DMS153 treated with DMSO at 0.1 percent for 48 hours (cell line): ENCODE results near the gene RPL18.

Experiments
- DNase-seq: peaks from one replicate; lab custom pipeline; 2025; ENCODE audit not compliant: unreplicated experiment; lab: John Stamatoyannopoulos, UW

Gene RPL18

DNA sequence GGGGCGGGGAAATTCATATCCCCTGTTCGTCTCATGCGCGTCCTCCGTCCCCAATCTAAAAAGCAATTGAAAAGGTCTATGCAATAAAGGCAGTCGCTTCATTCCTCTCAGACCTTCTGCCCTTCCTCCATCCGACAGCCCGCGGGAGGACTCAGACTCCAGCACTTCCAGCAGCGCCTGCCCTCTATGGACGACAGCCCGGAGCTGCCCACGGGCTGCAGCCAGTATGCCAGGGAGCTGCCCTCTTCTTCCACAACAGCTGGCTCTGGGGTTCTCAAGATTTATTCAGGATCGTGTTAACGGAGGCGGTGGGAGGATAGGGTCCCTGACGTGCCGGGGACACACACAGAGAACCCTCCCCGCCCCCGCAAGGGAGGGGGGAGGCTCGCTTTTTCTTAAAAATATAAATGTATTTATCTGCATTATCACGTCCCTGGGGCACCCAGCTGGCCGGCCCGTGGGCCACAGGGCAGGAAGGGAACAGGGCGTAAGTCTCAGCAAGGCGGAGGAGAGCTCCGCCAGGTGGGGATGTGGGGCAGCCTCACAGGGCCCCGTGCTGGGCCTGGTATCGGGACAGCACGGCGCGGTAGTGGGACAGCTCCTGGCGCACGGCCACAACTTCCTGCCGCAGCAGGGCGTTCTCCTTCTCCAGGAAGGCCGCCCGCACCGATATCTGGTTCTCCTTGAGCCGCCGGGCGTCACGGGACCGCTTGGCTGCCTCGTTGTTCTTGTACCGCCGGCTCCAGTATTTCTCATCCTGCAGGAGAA, 11.5 kb upstream of the RPL18 start:
- DNase-seq, result no peak

DNA sequence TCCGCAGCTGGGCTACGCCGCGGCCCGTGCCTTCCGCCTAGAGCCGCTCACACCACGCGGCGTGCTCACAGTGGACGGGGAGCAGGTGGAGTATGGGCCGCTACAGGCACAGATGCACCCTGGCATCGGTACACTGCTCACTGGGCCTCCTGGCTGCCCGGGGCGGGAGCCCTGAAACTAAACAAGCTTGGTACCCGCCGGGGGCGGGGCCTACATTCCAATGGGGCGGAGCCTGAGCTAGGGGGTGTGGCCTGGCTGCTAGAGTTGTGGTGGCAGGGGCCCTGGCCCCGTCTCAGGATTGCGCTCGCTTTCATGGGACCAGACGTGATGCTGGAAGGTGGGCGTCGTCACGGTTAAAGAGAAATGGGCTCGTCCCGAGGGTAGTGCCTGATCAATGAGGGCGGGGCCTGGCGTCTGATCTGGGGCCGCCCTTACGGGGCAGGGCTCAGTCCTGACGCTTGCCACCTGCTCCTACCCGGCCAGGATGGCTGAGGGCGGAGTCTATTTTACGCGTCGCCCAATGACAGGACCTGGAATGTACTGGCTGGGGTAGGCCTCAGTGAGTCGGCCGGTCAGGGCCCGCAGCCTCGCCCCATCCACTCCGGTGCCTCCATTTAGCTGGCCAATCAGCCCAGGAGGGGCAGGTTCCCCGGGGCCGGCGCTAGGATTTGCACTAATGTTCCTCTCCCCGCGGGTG, 10.8 kb upstream of the RPL18 start:
- DNase-seq, result peak; percentile 86

DNA sequence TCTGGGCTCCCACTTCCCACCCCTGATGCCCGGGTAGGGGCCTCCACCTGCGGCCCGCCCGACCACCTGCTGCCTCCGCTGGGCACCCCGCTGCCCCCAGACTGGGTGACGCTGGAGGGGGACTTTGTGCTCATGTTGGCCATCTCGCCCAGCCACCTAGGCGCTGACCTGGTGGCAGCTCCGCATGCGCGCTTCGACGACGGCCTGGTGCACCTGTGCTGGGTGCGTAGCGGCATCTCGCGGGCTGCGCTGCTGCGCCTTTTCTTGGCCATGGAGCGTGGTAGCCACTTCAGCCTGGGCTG, 10.3 kb upstream of the RPL18 start:
- no peak for DNase-seq

DNA sequence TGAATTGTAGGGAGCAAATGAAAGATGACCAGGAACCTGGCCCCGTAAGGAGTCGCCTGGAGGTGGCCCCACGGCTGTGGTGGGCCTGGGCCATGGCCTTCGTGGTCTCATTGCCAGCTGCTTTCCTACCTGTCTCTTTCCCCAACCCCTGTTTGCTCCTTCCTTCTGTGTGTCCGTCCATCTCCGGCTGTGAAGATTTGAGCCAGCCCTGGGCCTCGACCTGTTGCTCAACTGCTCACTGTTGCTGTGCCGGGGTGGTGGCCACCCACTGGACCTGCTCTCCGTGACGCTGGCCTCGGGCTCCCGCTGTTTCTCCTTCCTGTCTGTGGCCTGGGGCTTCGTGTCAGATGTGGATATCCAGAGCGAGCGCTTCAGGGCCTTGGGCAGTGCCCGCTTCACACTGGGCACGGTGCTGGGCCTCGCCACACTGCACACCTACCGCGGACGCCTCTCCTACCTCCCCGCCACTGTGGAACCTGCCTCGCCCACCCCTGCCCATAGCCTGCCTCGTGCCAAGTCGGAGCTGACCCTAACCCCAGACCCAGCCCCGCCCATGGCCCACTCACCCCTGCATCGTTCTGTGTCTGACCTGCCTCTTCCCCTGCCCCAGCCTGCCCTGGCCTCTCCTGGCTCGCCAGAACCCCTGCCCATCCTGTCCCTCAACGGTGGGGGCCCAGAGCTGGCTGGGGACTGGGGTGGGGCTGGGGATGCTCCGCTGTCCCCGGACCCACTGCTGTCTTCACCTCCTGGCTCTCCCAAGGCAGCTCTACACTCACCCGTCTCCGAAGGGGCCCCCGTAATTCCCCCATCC, 9.7 kb upstream of the RPL18 start:
- DNase-seq, result no peak

DNA sequence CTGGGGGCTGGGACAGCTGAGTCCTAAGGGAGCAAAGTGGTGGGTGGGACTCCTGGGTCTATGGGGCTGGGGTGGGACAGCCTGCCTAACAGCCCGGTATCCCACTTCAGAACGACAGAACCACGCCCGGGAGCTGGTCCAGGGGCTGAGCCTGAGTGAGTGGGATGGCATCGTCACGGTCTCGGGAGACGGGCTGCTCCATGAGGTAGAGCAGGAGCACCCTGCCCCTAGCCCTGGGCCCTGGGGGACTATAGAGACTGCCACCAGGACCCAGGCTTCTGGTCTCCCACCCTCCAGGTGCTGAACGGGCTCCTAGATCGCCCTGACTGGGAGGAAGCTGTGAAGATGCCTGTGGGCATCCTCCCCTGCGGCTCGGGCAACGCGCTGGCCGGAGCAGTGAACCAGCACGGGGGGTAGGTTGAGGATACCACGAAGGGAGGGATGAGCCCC, 8.9 kb upstream of the RPL18 start:
- DNase-seq, result no peak

DNA sequence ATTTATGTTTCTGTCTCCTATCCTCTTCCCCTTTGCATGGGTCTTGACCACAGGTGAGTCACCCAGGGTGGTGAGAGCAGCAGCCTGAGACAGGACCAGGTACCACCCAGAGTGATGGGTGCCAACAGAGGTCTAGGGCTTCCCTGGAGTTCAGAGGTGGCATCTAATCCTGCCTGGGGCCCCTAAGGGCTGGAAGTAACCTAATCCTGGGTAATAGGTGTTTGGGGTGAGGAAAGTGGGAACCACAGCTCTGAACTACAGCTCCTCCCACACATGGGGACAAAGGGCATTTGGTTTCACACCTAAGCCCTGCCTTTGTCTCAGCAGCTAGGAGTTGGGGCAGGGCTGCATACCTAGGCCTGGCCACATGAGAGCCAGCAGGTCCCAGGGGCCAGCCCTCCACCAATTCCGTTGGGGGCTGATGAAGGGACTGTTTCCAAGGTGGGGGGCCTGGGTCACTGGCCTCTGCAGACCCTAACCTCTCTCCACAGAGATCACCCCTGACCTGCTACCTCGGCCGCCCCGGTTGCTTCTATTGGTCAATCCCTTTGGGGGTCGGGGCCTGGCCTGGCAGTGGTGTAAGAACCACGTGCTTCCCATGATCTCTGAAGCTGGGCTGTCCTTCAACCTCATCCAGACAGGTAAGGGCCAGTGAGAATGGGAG, 8.4 kb upstream of the RPL18 start:
- no peak for DNase-seq

DNA sequence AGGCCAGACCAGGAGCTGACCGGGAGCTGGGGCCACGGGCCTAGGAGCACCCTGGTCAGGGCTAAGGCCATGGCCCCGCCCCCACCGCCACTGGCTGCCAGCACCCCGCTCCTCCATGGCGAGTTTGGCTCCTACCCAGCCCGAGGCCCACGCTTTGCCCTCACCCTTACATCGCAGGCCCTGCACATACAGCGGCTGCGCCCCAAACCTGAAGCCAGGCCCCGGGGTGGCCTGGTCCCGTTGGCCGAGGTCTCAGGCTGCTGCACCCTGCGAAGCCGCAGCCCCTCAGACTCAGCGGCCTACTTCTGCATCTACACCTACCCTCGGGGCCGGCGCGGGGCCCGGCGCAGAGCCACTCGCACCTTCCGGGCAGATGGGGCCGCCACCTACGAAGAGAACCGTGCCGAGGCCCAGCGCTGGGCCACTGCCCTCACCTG, 6.9 kb upstream of the RPL18 start:
- DNase-seq, result no peak

DNA sequence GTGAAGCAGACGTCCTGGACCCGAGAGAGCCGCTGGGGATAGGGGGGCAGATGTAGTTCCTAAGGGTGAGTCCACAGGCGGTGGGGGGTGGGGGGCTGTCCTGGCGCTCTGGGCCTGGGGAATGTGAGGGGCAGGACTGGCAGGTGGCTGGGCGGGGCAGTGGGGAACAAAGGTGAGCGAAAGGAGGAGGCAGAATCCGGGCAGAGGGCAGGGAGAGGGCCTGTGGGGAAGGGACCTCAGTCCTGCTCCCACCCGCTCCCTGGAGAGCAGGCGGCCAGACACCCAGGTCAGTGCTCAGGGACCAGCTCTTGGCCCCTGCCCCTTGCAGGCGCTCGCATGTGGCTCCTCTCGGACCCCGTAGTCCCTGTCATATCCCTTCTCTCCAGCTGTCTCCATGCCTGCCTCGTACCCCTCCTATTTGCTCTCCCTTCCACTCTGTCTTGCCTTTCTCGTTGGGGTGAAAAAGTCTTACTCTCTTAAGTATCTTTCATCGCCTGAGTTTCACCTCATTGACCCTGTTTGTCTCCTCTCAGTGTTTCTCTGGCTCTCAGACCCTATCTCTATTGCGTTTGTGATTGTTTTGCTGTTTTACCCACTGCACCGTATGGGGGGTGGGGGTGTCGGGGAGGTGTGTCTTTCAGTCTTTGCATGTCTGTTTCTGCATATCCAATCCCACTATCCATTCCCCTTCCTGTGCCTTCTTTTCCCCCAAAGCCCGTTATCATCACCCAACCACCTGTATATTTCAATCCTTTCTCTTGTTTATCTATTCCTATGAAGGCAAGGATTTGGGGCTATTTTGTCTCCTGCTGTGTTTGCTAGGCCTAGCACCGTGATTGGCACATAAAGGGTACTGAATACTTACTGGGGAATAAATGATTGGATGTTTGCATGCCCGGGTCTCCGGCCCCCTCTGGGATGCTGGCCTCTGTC, 6.1 kb upstream of the RPL18 start:
- DNase-seq, result no peak

DNA sequence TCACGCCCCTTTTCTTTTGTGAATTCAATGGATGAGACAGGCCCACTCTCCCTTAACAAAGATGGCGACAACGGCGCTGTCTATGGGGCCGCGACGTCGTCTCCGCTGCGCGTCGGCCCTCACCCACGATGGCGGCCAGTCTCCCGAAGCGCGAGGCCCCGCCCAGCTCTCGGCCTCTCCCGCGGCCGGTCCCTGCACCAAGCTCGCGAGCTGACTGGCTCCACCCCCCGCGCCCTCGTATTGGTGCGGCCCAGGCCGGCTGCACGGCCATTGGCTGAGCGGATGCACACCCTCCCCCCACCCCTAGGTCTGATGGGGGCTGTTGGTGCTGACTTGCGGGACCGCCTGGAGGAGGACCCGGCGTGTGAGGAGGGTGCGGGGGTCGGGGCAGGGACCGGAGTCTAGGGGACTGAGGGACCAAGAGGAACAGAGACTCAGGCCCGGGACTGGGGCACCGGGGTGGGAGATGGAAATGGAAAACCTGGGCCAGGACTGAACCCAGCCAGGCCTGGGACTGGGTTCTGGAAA, 5.2 kb upstream of the RPL18 start:
- peak; percentile 97 for DNase-seq

DNA sequence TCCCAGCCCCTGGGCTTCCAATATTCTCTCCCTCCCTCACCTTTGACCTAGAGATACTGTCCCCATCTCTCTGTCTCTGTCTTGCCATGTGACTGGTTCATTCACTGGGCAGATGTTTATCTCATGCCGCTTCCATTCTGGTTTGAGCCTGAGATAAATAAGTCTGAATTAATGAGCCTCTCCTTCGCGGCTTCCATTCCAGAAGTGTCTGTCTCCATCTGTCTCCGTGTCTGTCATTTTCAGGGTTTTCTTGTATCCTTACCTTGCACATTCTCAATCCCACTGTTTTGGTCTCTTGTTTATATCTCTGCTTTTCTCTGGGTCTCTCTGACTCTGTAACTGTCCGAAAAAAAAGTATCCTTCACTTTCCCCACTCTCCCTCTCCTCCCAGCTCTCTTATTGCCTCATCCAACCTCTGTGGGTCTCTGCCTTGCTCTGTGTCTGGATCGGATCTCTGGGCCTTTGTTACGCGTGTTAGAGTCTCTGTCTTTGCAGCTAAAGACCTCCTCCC, 4.6 kb upstream of the RPL18 start:
- no peak for DNase-seq

DNA sequence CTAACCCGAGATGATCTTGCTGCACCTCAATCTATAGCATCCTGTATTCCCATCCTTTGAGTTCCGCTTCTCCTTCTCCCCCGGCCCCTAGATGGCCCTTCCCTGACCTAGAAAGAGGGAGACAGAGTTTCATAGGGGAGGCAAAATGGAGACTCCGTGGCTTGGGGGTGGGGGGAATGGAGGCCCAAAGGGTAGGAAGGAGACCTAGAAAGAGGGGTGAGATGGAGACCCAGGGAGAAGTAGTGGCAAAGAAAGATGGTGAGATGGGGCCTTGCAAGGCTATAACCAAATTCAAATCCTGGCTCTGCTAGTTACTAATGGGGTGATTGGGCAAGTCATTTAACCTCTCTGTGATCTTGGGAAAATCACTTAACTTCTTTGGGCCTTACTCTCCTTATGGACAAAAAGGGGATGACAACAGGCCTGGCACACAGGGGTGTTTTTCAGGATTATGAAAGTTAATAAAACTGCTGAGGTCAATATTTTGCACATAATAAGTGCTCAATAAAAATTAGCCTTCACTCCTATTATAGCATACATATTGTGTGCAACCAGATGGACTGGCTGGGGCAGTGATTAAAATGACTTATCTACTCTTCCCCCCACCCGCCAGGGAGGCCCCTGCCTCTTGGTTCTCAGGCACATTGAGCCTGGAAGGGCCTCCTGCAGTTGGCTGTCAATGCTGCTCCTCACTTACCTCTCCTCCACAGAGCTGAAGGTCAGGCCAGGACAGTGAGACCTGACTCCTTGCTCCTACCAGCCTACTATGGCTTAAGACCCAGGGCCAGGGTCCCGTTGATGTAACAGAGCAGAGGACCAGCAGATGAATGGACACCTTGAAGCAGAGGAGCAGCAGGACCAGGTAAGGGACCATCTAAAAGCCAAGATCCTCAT, 961 bp upstream of the RPL18 start:
- no peak for DNase-seq

DNA sequence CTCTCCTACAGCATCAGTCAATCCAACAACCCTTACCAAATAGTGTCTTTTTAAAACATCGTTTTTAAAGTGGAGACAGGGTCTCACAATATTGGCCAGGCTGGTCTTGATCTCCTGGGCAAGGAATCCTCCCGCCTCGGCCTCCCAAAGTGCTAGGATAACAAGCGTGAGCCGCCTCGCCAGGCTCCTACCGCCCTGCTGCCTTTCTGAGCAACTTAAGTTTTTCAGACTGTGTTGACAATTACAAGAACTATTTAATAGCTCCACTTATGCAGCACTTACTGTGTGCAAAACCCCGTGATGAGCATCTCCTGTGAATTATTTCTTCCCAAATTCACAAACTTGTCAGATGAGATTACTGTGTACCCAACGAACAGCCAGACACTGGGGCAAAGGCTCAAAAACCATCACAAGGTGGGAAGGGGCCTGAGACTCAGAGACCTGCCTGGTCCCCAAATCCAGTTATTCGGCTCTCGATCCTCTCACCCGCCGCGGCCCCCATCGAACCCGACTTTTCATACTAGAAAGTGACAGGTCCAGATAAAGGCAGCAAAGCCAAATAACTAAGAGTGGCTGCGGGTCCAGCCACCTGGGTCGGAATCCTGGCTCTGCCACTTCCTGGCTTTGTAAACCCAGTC, 581 bp downstream of the RPL18 start:
- DNase-seq, result no peak

DNA sequence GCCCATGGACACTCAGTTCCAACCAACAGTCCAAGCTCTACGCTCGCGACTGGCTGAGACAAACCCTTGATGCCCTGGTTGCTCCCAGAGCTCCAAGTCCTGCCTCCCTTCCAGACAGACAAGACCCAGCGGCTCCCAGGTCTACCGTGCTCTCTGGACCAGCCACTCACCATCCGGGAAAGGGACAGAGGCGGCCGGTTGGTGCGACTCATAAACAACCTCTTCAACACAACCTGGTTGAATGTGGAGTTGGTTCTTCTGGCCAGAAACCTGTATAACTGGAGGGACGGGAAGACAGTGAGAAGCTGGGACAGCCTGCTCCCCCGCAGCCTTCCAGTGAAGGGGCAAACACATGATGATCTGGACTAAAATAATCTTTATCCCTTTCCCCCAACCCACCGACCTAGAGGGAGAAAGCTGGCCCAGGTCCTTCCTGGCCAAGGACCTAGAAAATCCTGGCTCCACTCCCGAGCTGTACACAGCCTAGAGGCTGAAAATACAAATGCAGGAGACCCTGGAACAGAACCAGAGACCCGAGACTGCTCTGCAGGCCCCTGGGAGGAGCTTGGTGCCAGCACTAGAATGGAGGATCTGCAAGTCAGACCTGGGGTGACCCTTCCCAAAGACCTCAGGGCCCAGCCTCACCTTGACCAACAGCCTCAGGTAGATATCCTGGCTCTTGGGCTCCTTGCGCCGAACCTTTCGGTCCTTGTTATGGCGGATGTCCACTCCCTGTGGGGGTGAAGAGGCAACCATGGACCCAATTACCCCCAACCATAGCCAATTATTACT, 1.6 kb downstream of the RPL18 start:
- DNase-seq, result no peak

DNA sequence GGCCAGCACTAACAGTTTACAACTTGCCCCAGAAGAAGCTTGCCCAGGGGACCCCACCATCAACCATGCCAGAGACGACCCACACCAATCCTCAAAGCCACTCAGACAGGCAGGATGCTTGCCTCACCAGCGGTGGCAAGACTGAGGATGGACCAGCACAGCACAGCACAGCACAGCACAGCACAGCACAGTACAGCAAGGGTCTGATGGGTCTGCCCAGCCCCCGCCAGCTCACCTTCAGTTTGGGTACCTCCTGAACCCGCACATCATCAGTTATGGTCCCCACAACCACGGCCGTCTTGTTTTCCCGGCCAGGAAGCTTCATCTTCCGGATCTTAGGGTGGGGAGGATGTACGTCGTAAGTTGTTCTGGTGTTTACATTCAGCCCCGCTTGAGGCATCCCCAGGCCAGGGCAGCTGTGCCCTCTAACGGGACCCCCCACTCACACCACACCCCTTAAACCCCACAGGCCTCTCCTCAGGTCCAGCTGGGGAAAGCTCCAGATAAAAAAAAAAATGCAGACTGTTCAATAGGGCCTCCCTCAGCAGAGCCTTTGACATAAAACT, 2.4 kb downstream of the RPL18 start:
- no peak for DNase-seq

DNA sequence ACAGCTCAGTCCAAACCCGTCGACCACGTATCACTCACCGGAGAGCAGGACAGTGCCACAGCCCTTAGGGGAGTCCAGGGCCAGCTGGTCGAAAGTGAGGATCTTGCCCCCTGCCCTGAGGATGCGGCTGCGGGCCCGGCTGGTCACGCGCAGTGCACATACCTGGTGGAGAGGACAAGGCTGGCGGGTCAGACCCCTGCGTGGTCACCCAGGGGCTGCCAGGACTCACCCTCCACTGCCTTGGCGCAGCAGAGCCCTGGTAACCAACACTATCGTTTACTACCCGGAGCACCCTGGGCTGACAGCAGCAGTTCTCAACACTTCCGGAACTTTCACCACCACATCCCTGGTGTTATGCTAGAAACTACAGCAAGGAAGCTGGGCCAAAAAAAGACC, 2.9 kb downstream of the RPL18 start:
- no peak for DNase-seq

DNA sequence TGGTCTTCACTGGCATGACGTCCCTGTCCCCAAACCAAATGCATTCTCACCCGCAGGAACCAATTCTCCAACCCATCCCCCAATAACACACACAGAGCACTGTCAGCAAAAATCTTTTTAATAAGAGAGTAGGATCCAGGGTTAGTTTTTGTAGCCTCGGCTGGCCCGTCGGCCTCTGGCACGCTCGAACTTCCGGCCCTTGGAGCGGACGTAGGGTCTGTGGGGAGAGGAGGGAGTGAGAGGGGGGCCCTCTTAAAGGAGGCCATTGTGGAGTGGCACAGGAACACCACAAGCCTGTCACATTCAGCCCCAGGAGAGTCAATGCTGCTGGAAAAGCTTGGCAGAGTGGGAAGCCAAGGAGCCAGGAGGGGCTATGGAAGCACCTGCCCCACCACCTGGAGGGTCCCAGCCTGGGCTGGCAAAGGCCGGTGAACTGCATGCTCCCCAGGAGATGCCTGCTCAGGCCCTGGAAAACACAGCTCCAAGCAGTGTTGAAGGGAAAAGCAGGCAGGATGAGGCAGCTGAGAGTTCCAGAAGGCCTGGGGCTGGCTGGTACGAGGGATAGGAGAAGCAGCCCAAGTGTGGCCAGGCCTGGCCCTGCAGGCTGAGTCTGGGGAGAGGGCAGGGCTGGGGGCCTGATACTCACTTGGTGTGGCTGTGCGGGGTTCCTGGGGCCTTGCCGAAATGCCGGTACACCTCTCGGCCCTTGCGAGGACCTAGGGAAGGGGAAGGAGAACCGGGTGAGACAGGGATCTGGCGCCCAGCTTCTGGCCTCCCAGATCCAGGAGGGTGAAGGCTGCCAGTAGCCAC, 3.5 kb downstream of the RPL18 start:
- no peak for DNase-seq
